Fibroblast of the aortic adventitia (primary cell): ENCODE results near the gene FAM200C. TPM values are rescaled to one million over a fixed set of nuclear protein-coding genes. Genes with fewer than 3 reads are reported as not detected.

Experiments used
- DNase-seq: peaks from one replicate; pipeline ENCODE4 v3.0.0-alpha.2; 2010; ENCODE audit warnings: low read depth
- H3K4me3 ChIP-seq: 2 replicates; pipeline ENCODE4 v1.5.1; 2011; ENCODE audit warnings: low read depth, mild to moderate bottlenecking, control low read depth, low read length, moderate library complexity
- CTCF ChIP-seq: IDR thresholded peaks from 2 replicates; pipeline ENCODE4 v1.5.1; 2011; ENCODE audit warnings: mild to moderate bottlenecking, low read length, control low read depth, inconsistent platforms; ENCODE audit not compliant: insufficient read depth
- total RNA-seq: library from RNA; depleted of rRNA; stranded (reverse); fragments of >200 nt; gene quantifications from 2 replicates; pipeline ENCODE4 v1.2.3, GENCODE V29; 2012; ENCODE audit warnings: low replicate concordance

Gene FAM200C
- total RNA-seq, 1 donor, result 6.7 TPM

GRCh38 chr5:160356550-160357347 lies 43.1 kb downstream of the FAM200C start:
- no peak for TF ChIP-seq CTCF
- DNase-seq, result no peak
- H3K4me3 ChIP-seq, result no peak overlapping the region

- TF ChIP-seq CTCF, result no peak
- no peak for DNase-seq
- no peak overlapping the region for H3K4me3 ChIP-seq
These were observed 45.2 kb downstream of the FAM200C start for GRCh38 chr5:160354666-160355065.

- H3K4me3 ChIP-seq, result no peak overlapping the region
- TF ChIP-seq CTCF, result no peak
- peak; percentile 59 for DNase-seq
These were observed 46.5 kb downstream of the FAM200C start for GRCh38 chr5:160353379-160353778.

GRCh38 chr5:160352308-160352707 lies 47.5 kb downstream of the FAM200C start:
- TF ChIP-seq CTCF, result no peak
- H3K4me3 ChIP-seq, result no peak overlapping the region
- no peak for DNase-seq

- no peak for DNase-seq
- H3K4me3 ChIP-seq, result no peak overlapping the region
- no peak for TF ChIP-seq CTCF
These were observed 49.9 kb downstream of the FAM200C start for GRCh38 chr5:160349935-160350303.

GRCh38 chr5:160349249-160349934 lies 50.5 kb downstream of the FAM200C start:
- DNase-seq, result no peak
- TF ChIP-seq CTCF, result no peak
- no peak overlapping the region for H3K4me3 ChIP-seq
